Raji (cell line): Measurements from ENCODE around the gene OPCML.

Source experiments
- POLR2A ChIP-seq: IDR thresholded peaks from 2 replicates; pipeline ENCODE4 v1.6.1; 2011; ENCODE audit warnings: low read depth, low read length, control low read depth; ENCODE audit not compliant: insufficient read depth

The OPCML gene

DNA sequence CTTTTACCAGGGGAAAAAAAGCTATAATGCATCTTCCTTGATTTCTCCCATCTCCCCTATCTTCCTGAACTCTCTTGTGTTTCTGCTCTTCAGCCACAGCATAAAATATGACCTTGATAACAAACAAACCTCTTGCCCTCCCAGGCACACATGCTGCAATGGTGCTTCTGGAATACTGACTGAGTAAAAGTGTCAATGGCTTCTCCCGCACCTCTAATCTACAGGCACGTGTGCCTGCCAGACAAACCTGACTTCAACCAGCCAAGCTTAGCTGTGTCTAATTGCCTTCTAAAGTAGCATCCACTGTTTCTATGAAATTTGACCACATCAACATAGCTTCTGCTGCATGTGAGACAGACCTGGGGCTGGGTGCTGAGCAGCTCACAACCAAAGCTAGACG lies 12.7 kb downstream of the OPCML start:
- no peak for TF ChIP-seq POLR2A

DNA sequence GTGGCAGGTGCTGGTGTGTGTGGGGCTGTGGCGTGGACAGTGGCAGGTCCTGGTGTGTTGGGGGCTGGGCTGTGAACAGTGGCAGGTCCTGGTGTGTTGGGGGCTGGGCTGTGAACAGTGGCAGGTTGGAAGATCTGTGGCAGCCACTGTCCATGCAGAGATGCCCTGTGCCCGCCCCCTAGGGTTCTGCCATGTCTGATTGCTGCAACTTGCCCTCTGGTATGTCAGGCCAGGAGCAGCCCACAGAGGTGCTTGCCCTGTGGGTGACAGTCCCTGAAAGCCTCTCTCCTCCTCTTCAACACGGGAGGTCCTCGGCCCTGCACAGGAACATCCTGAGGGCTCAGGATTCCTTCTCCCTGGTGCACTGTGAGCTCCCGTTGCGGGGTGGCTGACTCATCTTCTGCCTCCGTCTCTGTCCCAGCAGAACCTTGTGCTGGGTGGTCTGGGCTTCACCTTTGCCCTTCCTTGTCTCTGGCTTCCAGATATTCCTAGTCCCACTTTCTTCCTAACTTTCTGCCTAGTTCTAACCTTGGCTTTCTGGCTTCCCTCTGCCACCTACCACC lies 13.5 kb downstream of the OPCML start:
- no peak for TF ChIP-seq POLR2A

DNA sequence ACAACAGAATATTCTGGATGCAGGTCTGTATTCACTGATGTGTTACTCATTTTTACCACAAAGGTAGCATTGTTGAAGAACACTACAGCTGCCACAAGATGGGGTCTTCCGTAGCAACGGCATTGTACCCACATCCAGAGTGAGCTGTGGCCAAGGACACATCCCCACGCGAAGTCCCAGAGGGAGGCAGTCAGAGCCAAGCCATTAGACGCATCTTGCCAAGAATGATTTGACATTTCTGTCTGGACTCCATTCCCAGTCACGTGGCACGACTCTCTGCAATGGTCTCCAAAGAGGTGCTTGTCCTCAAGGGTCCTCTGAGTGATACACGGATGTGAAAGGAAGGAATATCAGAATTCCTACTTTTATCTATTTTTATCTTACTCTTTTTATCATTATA lies 15.5 kb downstream of the OPCML start:
- TF ChIP-seq POLR2A: no peak

DNA sequence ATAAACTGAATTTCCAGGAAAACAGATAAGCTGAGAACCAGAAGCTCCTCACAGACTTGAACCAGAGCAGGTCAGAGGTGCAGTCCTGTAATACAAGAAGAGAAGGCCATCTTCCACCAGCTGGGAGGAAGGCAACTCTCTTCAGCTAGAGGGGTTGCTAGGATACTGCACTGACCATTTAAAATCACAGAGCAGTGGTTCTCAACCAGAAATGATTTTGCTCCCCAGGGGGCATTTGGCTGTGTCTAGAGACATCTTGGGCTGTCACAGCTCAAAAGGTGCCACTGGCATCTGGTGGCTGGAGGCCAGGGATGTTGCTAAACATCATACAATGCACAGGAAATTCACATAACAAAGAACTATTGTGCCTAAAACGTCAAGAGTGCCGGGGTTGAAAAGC lies 17.2 kb downstream of the OPCML start:
- TF ChIP-seq POLR2A: no peak

DNA sequence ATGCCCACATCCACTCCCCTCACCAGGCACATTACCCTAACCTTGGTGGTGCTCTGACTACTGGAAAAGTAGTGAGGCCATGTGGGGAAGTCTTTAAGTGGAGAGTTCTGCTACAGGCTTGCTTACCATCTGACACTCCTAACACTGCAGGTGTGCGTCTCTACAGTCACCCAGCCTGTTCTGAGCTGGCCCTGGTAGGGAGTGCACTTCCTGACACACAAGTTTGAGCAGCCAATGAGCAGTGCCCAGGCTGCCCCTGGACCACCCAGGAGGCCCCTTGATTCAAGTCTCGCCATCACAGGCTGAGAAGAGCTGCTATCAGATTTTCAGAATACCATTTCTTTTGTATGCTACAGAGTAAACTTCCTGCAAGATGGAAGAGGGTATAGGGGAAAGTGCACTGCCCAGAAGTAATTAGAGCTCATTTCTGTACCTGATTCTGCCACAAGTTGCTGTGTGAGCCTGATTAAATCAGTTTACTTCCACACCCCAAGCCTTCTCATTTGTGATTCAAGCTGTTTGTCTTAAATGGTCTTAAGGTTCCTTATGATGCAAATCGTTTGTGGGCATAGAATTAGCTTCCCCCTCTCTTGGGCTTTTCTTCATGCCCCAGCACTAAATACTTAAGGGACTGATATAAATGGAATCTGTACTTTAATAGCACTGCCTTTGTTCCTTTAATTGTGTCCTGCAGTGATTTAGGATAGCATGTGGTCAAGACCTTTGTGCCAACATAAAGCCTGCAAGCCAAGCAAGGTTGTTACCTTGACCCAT lies 22.2 kb downstream of the OPCML start:
- TF ChIP-seq POLR2A: no peak

DNA sequence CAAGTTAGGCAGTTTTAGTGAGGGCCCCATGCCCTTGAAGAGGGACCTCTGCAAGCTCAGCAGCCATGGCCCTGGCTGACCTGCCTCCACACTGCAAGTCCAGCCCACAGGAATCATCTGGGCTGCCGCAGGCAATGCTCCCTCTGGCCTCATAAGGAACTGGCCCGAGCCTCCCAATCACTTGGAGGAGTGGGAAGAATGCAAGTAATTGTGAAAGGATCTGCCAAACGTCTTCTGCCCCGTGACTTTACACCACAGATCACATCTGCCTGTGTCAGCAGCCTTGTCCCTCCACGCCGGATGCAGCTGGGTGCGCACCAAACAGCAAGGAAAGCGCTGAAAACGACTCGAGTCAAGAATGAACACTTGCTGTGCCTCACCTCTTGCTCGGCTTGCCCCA lies 23.8 kb downstream of the OPCML start:
- no peak for TF ChIP-seq POLR2A

DNA sequence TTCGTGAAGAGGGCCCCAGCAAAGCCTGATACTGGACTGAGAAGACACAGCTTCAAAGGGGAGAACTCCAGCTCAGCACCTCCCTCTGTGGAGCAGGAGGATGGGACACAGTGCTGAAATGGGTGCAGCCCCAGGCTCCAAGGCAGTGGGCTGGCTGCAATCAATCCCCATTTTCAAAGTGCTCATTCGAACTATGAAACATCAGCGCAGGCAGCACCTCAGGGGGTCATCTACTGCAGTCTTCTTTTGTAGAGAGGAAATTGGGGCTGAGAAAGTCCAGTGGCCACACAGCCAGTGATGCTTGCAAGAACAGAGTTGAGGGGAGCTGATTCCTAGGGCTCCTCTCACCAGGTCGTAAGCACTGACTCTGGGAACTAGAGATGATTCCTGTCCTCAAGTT lies 25.1 kb downstream of the OPCML start:
- TF ChIP-seq POLR2A: no peak

DNA sequence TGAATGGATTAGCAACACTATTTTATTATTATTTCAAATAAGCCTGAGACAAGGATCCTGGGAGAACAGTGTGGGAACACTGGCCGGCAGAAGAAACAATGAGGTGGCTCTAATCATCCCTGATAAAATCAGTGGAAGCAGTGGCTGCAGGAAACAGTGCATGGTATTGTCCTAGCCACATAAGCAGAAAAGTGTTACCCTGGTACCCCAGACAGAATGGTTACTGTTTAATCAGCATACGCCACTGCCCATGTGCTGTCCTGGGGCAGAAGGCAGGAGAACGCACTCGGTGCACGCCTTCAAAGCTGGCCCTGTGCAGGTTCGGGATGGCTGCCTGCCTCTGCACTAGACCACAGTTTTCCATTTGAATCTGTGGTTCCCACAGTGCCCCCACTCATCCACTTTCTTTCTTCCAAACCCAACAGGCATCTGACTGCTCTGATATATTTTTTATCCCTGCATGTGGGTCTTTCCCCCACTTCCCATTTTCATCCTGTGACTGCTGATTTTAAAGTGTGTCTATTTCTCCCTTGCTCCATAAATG lies 25.7 kb downstream of the OPCML start:
- no peak for TF ChIP-seq POLR2A

DNA sequence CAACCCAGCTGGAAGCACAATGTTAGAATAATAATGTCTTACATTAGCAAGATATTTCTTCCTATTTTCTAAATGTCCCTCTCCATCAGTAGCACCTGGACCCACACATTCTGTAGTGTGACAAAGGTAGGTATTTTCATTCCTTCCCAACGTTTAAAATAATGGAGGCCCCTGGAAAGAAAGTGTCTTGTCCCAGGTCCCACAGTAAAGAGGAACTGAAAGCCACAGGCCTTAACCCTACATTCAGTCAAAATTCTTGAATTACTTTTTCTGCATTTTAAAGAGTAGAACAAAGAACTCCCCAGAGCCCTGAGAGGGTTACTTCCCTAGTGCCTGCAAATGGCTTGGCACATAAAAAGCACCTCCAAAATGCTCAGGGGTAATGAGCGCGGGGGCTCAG lies 26.3 kb downstream of the OPCML start:
- no peak for TF ChIP-seq POLR2A

DNA sequence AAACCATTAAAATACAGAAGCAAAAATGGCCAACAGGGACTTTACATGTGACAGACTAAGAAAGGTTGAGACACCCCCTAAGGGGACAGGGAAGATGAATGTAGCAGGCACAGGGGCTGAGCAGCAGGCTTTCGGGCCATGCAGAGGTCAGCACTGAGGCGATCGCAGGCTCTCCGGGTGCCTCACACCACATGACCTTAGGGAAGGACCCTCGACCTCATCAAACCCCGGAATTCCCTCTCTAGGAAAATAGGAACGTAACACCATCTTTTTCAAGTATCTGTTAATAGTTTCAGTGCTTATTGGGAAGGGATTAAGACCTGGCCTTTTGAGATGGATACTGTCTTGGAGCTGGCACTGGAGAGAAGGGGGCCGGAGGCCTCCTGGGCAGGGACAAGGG lies 27.4 kb downstream of the OPCML start:
- TF ChIP-seq POLR2A: no peak

DNA sequence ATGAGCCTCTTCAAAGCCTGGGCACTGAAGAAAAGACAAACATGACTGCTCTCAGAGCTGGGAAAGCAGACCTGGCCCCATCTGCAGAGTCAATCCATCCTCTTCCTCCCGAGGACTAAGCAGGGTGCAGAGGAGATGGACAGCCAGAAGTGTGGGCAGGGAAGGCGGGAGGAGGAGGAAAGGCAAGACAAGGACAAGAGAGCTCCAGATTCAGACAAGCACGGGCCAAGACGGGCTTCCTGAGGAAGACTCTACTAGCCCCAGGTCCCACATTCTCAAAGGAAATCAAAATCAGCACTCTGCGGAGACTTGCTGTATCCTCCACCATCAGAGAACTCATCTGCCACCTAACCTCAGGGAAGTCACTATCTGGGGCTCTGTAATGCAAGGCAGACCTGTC lies 28.5 kb downstream of the OPCML start:
- TF ChIP-seq POLR2A: no peak

DNA sequence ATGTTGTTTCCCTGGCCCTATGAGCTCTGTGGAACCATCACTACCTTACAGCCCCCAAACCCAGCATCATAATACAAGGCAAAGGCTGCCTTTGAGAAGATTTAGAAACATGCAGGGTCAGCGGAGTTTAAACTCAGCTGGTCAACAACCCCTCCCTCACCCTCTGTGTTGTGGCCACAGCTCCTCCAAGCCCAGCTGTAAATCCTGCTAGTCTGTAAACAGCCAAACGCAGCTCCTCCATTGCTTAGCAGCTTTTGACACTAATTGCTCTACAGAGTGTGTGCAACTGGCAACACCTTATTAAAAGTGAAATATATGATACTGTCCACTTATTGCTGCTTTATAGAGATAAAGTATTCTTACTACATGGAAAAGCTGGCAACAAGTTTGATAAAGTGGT lies 29.1 kb downstream of the OPCML start:
- no peak for TF ChIP-seq POLR2A

DNA sequence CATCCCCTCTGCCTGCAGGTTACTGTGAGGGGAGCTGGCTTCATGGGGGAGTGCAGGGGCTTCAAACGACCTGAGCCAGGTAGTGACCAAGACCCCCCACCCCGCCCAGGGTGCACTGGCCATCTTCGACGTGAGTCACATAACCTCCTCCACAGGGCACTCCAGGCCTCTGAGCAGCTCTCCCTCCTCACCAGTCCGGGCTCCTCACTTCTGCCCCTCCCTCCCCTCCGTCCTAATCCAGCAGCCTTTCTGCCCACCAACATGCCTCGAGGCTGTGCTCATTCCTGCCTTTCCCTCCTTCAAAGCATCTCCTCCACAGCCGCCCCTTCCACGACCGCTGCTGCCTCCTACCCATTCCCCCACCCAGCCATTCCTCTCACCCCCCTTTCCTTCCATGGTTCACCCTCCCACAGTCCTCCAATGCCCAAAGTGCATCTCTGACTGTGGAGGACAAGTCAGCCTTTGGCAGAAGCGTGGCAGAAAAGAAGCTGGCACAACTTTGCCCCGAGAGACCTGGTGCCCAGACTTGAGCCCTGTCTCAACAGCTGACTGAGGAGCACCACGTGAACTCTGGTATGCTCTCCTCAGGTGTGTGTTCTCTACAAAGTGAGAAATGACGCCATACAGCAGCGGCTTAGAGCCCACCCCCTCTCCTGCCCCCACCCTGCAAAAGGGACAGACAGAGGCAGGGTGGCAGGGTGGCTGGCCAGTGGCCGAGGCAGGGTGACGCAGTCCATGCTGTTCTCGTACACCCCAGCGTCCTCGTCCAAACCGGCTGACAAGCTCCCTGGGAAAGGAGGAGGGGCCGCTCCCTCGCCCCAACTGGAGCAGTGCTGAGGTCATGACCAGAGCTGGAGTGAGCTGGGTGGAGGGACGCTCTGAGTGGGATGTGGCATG lies 30.4 kb downstream of the OPCML start:
- TF ChIP-seq POLR2A: no peak

DNA sequence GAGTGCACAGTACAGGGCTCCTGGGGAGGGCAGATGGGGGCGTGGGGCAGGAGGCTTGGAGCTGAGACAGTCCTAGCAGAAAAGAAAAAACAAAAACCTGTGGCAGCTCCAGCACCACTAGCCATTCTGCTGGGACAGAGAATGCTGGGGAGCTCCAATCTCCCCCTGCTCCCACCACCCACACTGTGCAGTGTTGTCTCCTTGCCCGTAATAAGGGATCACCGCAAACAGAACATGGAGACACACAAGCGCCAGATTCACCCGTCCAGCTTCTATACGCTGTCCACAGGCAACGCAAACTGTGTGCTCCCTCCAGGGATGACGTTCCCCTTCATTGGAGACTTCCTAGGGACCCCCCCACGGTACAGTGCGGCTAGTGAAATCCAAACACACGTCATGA lies 31.4 kb downstream of the OPCML start:
- TF ChIP-seq POLR2A: no peak

DNA sequence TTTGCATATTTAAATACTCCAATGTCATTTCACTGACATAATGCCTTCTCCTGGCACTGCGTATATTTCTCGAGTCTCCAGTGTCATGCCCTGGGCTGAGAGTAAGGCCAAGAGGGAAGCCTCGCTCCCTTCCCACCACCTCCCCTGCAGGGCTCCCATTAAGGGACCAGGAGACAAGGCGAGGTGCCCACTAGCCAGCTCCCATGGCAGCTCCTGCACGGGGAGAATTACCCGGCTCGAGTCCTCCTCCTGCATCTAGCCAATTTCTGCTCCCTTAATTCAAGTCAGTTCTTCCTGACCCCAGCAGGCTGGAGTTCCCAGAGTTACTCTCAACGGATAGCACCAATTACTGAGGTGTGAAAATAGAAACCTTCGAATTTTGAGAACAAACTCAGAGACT lies 31.9 kb downstream of the OPCML start:
- TF ChIP-seq POLR2A: no peak

DNA sequence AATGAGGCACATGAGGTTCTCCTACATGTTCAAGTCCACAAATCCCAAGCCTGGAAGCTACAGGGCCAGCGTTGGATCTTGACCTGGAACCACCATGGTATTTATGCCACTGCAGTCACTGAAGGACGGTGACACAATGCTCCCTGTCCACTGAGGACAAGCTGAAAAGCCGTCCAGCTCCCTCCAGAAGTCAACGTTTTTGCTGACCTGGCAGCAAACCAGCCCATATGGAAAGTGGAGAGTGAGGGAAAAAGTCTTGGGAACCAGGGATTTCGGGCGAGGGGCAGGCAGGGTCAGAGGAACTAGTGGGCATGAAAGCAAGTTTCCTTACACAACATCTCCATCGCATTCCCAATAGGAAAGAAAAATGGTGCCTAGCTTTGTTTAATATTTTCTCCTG lies 33.3 kb downstream of the OPCML start:
- TF ChIP-seq POLR2A: no peak

DNA sequence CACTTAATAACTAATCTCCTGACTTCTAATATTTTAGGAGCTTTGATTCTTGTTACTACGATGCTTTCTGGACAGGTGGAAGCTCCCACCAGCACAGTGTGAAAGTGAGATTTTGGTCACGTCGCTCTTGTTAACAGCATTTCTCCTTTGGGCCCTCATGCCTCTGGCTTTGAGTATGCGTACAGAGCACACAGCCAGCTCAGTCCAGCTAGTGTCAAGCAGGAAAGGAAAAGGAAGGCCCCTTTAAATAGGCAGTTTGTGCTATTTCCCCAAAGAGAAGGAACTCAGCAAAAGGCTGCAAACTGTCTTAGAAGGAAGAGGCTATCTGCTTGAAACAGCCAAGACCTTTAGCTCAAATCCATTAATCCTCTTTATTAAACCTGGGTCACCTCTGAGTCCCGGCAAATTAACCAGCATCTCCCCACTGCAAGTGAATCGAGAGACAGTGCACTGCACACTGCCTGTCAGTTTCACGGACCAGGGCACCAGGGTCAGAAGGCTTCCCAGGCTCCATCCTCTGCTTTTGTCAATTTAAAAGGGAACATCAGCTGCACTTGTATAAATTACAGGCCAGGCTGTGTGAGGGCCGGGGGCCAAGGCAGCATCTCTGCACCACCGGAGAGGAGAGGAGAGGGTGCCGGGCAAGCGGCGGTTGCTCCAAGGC lies 34.7 kb downstream of the OPCML start:
- no peak for TF ChIP-seq POLR2A
